Suprapubic skin (tissue), 4 donors: ENCODE data around the gene CD2AP. TPM values are rescaled to one million over a fixed set of nuclear protein-coding genes. Genes with fewer than 3 reads are reported as not detected.

Experiments used
- DNase-seq, 2 donors: peaks; one replicate each; pipeline ENCODE4 v3.0.0-alpha.2; 2019; ENCODE audit warnings: low spot score in 2 of 2
- H3K27ac ChIP-seq: fragments of 200-600 bp; sonication (generic); one replicate; pipeline ENCODE4 v1.5.1; 2019
- H3K27me3 ChIP-seq: fragments of 200-600 bp; sonication (generic); one replicate; pipeline ENCODE4 v1.5.1; 2019
- H3K36me3 ChIP-seq: fragments of 200-600 bp; sonication (generic); one replicate; pipeline ENCODE4 v1.5.1; 2019
- H3K4me1 ChIP-seq: fragments of 200-600 bp; sonication (generic); one replicate; pipeline ENCODE4 v1.5.1; 2019
- H3K4me3 ChIP-seq: fragments of 200-600 bp; sonication (generic); one replicate; pipeline ENCODE4 v1.5.1; 2019; ENCODE audit warnings: mild to moderate bottlenecking
- H3K9me3 ChIP-seq: fragments of 200-600 bp; sonication (generic); one replicate; pipeline ENCODE4 v1.5.1; 2019
- EP300 ChIP-seq: sonication (generic); formaldehyde crosslinking; IDR thresholded peaks from one replicate; pipeline ENCODE4 v1.6.1; 2017; ENCODE audit warnings: antibody characterized with exemption
- POLR2A ChIP-seq, 2 donors: fragments of 450-650 bp; IDR thresholded peaks; one replicate each; pipeline ENCODE4 v1.6.1; 2017; ENCODE audit warnings: antibody characterized with exemption in 2 of 2, mild to moderate bottlenecking in 2 of 2, moderate library complexity in 2 of 2
- POLR2AphosphoS5 ChIP-seq, 3 donors: sonication (generic); formaldehyde crosslinking; IDR thresholded peaks; one replicate each; pipeline ENCODE4 v1.6.1; 2017; ENCODE audit warnings: antibody characterized with exemption in 3 of 3
- WGBS: methylation state at CpG from one replicate; pipeline ENCODE4 v1.1.5; 2018; 5-methylcytosine and 5-hydroxymethylcytosine counted together
- total RNA-seq, 4 donors: library from RNA; depleted of rRNA; stranded (reverse); fragments of >200 nt; gene quantifications; one replicate each; pipeline ENCODE4 v1.1.0, GENCODE V29; 2016
- TF ChIP-seq, protein P1 (sequence below), 2 donors: fragments of 200-600 bp in 1 of 2; fragments of 450-650 bp in 1 of 2; sonication (generic) in 1 of 2; IDR thresholded peaks; one replicate each; pipeline ENCODE4 v1.5.1; 2016 to 2019; ENCODE audit warnings: antibody characterized with exemption in 2 of 2, mild to moderate bottlenecking in 1 of 2, moderate library complexity in 1 of 2

Gene CD2AP
- total RNA-seq, 4 donors from 2014 or later: 20.4 to 41.8 (median 28.3) TPM

DNA sequence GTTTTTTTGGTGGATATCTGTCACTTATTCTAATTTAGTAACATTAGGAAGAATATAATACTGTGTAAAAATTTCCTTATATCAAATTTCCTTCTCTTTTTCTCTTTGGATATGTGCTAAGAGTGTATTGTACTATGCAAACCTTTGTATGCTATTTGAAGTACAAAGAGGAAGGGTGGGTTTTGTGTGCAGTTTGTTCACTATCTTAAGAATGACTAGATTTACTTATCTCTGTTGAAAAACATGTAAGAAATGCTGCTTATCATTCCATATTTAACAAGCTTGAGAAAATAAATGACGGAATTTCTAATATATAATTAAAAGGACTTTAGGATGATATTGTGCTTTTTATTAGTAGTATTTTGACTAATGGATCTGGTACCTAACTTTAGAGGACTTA lies 13.1 kb downstream of the CD2AP start:
- H3K27me3 ChIP-seq: no peaks in the 10 kb centered on the region
- no peaks in the 10 kb centered on the region for H3K36me3 ChIP-seq
- H3K9me3 ChIP-seq: no peaks in the 10 kb centered on the region
- H3K27ac ChIP-seq: no peak overlapping the region
- TF ChIP-seq POLR2A (IDR thresholded peaks at IDR 0.05) (no peak), POLR2AphosphoS5 (IDR thresholded peaks at IDR 0.05) (no peak), EP300 (no peak)
- TF ChIP-seq, protein P1, sequence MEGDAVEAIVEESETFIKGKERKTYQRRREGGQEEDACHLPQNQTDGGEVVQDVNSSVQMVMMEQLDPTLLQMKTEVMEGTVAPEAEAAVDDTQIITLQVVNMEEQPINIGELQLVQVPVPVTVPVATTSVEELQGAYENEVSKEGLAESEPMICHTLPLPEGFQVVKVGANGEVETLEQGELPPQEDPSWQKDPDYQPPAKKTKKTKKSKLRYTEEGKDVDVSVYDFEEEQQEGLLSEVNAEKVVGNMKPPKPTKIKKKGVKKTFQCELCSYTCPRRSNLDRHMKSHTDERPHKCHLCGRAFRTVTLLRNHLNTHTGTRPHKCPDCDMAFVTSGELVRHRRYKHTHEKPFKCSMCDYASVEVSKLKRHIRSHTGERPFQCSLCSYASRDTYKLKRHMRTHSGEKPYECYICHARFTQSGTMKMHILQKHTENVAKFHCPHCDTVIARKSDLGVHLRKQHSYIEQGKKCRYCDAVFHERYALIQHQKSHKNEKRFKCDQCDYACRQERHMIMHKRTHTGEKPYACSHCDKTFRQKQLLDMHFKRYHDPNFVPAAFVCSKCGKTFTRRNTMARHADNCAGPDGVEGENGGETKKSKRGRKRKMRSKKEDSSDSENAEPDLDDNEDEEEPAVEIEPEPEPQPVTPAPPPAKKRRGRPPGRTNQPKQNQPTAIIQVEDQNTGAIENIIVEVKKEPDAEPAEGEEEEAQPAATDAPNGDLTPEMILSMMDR (IDR thresholded peaks at IDR 0.05): no peak
- peaks cover 3% of the 10 kb centered on the region for H3K4me1 ChIP-seq
- no peak overlapping the region for H3K4me3 ChIP-seq
- no peak for DNase-seq
- WGBS: 94% methylated on average over 1 of the region's 1 CpG

- no peaks in the 10 kb centered on the region for H3K27me3 ChIP-seq
- H3K27ac ChIP-seq: no peak overlapping the region
- H3K4me3 ChIP-seq: no peak overlapping the region
- no peaks in the 10 kb centered on the region for H3K36me3 ChIP-seq
- 94% methylated on average over 2 of the region's 2 CpGs for WGBS
- DNase-seq: no peak
- TF ChIP-seq, protein P1 (IDR thresholded peaks at IDR 0.05): no peak
- peaks cover 4% of the 10 kb centered on the region for H3K4me1 ChIP-seq
- H3K9me3 ChIP-seq: no peaks in the 10 kb centered on the region
Observed at GRCh38 chr6:47492355-47492754, 14.8 kb downstream of the CD2AP start.

DNA sequence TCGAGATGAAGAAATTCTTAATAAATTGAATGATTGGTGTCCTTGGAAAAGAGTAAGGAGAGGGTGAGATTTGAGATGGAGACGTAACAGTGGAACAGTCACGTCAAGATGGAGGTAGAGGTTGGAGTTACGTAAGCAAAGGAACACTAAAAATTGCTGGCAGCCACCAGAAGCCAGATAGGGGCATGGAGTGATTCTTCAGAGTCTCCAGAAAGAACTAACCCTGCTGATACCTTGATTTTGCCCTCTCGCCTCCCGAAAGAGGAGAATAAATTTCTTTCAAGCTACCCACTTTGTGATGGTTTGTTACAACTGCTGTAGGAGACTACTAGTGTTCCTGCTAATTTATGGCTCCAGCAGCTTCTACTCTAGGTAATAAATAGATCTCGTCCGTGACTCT lies 17.6 kb downstream of the CD2AP start:
- Histone ChIP-seq H3K36me3 (no peaks in the 10 kb centered on the region), H3K9me3 (no peaks in the 10 kb centered on the region), H3K27me3 (no peaks in the 10 kb centered on the region), H3K4me3 (no peak overlapping the region), H3K4me1 (peaks cover 4% of the 10 kb centered on the region), H3K27ac (no peak overlapping the region)
- TF ChIP-seq POLR2A (IDR thresholded peaks at IDR 0.05) (no peak), EP300 (no peak), POLR2AphosphoS5 (IDR thresholded peaks at IDR 0.05) (no peak)
- TF ChIP-seq, protein P1 (IDR thresholded peaks at IDR 0.05): no peak
- 96% methylated on average over 8 of the region's 8 CpGs for WGBS
- DNase-seq: no peak

DNA sequence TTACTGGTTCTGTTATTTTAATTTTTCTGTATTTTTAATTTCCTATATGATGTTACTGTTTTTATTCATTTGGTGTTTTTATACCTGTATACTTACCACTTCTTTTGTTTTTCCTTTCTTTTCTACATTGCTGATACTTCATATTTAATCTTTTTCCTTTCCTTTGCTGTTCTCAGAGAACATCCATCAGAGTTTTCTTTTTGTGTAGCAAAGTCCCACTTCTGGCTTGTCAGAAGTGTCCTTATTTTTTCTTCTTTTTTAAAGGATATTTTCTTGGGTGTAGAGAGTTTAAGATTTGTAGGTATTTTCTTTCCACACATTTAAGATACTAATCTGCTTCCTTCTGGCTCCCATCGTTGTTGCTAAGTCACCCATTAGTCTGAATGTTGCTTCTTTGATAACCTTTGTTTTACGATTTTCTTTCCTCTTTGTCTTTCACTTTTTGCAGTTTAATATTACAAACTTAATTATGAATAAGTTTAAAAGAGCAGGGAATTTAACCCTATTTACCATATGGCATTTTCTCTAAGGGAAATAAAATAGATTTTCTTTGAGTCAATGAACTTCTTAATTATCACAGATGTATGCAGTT lies 18.5 kb downstream of the CD2AP start:
- Histone ChIP-seq H3K27ac (no peak overlapping the region), H3K4me1 (peaks cover 7% of the 10 kb centered on the region), H3K9me3 (no peaks in the 10 kb centered on the region), H3K36me3 (no peaks in the 10 kb centered on the region), H3K4me3 (no peak overlapping the region), H3K27me3 (no peaks in the 10 kb centered on the region)
- 16% methylated on average over 2 of the region's 2 CpGs for WGBS
- TF ChIP-seq, protein P1 (IDR thresholded peaks at IDR 0.05): no peak
- TF ChIP-seq POLR2A (IDR thresholded peaks at IDR 0.05): no peak
- TF ChIP-seq EP300: no peak
- no peak for DNase-seq

DNA sequence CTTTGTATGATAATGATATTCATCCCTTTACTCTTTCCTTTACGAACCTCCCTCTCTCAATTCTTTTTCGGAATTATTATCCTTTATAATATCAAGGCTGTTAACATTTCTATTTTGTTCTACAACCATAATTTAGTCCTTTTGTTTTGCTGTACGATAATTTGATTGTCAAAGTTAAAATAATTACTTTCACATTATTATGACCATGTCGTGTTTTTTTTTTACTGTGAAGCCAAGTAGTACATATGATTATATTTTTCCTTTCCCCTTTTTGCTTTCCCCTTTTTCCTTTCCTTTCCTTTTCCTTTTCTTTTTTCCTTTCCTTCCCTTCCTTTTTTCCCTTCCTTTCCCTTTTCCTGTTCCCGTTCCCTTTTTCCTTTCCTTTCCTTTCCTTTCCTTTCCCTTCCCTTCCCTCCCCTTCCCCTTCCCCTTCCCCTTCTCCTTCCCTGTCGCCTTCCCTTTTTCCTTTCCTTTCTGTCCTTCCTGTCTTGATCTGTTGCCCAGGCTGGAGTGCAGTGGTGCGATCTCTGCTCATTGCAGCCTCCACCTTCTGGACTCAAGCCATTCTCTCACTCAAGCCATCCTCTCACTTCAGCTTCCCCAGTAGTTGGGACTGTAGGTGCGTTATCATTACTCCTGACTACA lies 19.5 kb downstream of the CD2AP start:
- Histone ChIP-seq H3K36me3 (no peaks in the 10 kb centered on the region), H3K27ac (no peak overlapping the region), H3K9me3 (no peaks in the 10 kb centered on the region), H3K27me3 (no peaks in the 10 kb centered on the region), H3K4me1 (peaks cover 16% of the 10 kb centered on the region), H3K4me3 (no peak overlapping the region)
- no peak for DNase-seq
- WGBS: 81% methylated on average over 8 of the region's 8 CpGs
- no peak for TF ChIP-seq POLR2AphosphoS5 (IDR thresholded peaks at IDR 0.05)
- TF ChIP-seq POLR2A (IDR thresholded peaks at IDR 0.05): no peak
- no peak for TF ChIP-seq EP300
- TF ChIP-seq, protein P1 (IDR thresholded peaks at IDR 0.05): no peak
